HK-2 (cell line): ENCODE results near the gene WIPF3.
"Not testable (repeated sequence)": the region's sequence is repeated elsewhere in the genome, so short reads cannot be mapped to it uniquely, and the experiment has no call there.

Source experiments
- DNase-seq: peaks from one replicate; pipeline ENCODE4 v3.0.0-alpha.2; 2018; ENCODE audit not compliant: unreplicated experiment

The WIPF3 gene

DNA sequence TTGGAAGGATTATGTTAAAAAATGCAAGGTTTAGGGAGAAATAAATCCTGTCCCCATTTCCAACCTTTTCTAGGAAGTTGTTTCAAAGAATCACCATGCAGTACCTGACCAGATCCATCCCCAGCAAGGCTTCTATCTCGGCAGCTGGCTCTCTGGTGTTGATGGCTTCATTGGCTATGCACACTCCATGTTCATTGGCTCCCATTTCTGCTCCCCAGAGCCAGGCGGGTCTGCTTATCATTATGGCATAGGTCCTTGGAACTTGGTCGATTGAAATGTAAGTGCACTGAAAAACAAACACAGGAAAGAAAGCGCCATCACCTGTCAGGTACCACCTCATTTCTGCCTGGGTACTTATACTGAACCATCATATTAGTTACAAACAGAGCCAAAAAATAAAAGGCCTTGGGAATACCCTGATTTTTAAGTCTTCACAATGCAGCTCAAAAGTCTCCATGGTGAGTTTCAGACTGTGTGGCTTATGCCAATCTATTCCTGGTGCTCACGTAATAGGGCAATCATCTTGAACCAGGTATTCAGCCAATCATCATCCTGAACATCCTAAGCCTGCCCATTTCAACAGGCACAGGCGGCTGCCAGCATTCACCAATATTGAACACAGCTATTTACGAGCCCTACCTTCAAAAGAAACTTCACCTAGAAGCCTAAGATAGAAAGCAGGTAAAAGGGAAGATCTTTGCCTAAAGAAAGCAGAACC is 148.9 kb downstream of the WIPF3 start:
- DNase-seq = no peak

GRCh38 chr7:29955799-29956486 is 149.6 kb downstream of the WIPF3 start:
- DNase-seq = no peak

- no peak for DNase-seq
These were observed 150.2 kb downstream of the WIPF3 start for GRCh38 chr7:29956487-29956836.

DNA sequence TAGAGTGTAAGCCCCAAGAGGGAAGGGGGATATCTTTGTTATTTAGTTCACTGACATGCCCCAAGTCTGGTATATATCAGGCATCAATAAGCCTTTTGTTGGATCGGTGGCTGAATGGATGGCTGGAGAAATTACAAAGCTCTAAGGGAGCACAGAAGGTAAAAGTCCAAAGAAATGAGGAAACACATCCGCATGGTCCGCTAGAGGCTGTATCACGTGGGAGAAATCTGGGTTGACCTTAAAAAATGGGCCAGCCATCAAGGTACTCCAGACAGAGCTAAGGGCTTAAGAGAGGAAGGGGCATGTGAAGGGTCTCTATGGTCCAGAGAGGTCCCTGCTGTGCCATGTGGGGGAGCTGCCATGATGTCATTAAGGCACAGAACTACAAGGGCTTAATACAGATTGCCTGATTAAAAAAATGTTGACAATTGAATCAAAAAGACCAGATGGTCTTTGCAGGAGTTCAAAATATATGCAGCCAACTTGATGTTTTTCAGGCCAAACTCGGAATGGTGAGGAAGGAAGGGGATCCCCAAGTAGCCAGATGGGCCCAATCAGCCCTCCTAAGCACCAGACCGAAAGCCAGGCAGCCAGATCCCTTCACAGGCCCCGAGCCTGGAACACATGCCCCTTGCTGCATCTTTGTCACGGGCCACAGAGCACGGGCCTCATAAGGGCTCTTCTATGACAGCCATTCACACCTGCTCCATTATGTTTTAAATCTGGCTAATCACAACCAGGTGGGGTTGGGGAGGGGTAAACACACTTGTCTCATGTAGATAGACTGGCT is 151.4 kb downstream of the WIPF3 start:
- DNase-seq = no peak

DNA sequence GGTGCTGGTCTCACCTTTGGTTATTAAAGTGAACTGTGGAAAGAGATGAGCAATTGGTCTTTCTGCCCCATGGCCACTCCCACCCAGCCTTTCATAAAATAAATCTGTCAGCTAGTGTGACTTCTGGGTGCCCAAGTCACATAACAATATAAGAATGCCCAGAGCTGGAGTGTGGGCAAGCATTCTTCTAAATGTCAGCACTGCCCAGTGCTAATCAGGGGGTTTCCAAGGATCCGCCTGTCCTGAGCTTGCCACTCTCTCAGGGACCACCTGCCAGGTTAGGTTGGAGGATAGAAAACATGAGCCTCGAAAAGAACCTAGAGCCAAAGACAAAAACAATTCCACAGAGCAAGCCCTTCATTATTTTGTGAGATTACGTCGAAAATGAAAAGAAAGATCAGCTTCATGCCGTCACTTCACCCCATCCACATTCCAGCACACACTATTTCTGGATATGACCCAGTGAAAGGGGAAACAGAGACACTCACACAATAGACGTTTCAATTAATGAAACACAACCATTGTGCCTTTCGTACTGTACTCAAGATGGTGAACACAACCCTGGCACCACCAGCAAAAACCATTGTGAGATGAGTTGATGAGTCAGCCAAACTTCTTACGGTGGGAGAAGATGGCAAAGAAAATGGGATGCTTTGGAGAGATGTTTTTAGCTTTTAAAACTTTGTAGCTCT is 152.5 kb downstream of the WIPF3 start:
- no peak for DNase-seq

DNA sequence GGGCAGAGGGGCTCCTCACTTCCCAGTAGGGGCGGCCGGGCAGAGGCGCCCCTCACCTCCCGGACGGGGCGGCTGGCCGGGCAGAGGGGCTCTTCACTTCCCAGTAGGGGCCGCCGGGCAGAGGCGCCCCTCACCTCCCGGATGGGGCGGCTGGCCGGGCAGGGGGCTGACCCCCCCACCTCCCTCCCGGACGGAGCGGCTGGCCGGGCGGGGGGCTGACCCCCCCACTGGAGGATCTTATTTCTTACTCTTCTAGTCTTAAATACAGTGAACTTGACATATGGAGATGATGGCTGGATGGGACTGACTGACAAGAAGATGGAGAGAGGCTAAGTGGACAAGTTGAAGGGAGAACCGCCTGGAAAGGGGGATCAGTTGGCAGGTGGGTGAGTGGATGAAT is 155.3 kb downstream of the WIPF3 start:
- not testable (repeated sequence) for DNase-seq

GRCh38 chr7:29962035-29962434 is 155.7 kb downstream of the WIPF3 start:
- no peak for DNase-seq

GRCh38 chr7:29965030-29965429 is 158.7 kb downstream of the WIPF3 start:
- DNase-seq = no peak
